Chondrocyte (in vitro differentiated cells): ENCODE measurements around the gene EFHD2. TPM values are rescaled to one million over a fixed set of nuclear protein-coding genes. Genes with fewer than 3 reads are reported as not detected.
"Not testable (repeated sequence)": the region's sequence is repeated elsewhere in the genome, so short reads cannot be mapped to it uniquely, and the experiment has no call there.

Source experiments
- DNase-seq: peaks from one replicate; pipeline ENCODE4 v3.0.0; 2021; ENCODE audit warnings: mixed read lengths, low spot score
- H3K27ac Mint-ChIP-seq: one replicate; pipeline ENCODE4 v1.8.0; 2021; ENCODE audit warnings: mild to moderate bottlenecking, moderate library complexity, mixed read lengths; ENCODE audit not compliant: unreplicated experiment
- H3K27me3 Mint-ChIP-seq: 2 replicates; pipeline ENCODE4 v1.8.0; 2021; ENCODE audit warnings: low read depth, mixed read lengths
- H3K36me3 Mint-ChIP-seq: 2 replicates; pipeline ENCODE4 v1.8.0; 2021; ENCODE audit warnings: low read depth, mixed read lengths
- H3K4me1 Mint-ChIP-seq: 2 replicates; pipeline ENCODE4 v1.8.0; 2021; ENCODE audit warnings: low read depth, mild to moderate bottlenecking, mixed read lengths
- H3K4me3 Mint-ChIP-seq: one replicate; pipeline ENCODE4 v1.8.0; 2021; ENCODE audit warnings: mild to moderate bottlenecking, moderate library complexity, mixed read lengths; ENCODE audit not compliant: unreplicated experiment
- H3K9me3 Mint-ChIP-seq: 2 replicates; pipeline ENCODE4 v1.8.0; 2021; ENCODE audit warnings: low read depth, mixed read lengths
- CTCF ChIP-seq: fragments of 200-600 bp; sonication (generic); IDR thresholded peaks from 2 replicates; pipeline ENCODE4 v1.5.0; 2021; ENCODE audit warnings: antibody characterized with exemption, mild to moderate bottlenecking, moderate library complexity
- total RNA-seq: library from RNA; stranded (reverse); gene quantifications from 3 replicates; pipeline ENCODE4 v1.2.1, GENCODE V29; 2021

EFHD2 gene
- total RNA-seq, 1 donor from 2014 or later = 7.9 TPM

- peaks cover 9% of the 10 kb centered on the region for H3K27me3 Mint-ChIP-seq
- H3K27ac Mint-ChIP-seq = no peak overlapping the region
- TF ChIP-seq CTCF = no peak
- H3K4me3 Mint-ChIP-seq = no peak overlapping the region
- no peaks in the 10 kb centered on the region for H3K4me1 Mint-ChIP-seq
- no peaks in the 10 kb centered on the region for H3K9me3 Mint-ChIP-seq
- DNase-seq = no peak
- H3K36me3 Mint-ChIP-seq = no peaks in the 10 kb centered on the region
These were observed 40.8 kb upstream of the EFHD2 start for GRCh38 chr1:15368888-15369287.

DNA sequence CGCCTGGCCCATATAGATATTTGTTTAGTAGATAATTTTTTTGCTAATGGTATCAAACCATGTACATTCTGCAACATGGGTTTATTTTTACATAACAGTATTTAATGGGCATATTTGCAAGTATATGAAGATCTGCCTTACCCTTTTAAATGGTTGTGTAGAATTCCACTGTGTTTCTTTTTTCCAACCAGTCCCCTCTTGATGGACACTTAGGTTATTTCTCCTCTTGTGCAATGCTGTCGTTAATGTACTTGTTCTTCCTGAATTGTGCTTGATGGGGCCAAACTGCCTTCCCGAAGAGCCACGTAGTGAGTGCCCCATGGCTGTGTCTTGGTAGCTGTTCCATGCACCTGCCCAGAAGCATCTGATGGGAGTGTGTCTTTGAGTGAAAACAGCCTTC is 39.4 kb upstream of the EFHD2 start:
- DNase-seq = no peak

GRCh38 chr1:15370781-15371520 is 38.7 kb upstream of the EFHD2 start:
- no peak for DNase-seq
- no peak overlapping the region for H3K4me3 Mint-ChIP-seq
- no peak for TF ChIP-seq CTCF
- H3K36me3 Mint-ChIP-seq = no peaks in the 10 kb centered on the region
- no peaks in the 10 kb centered on the region for H3K9me3 Mint-ChIP-seq
- H3K27me3 Mint-ChIP-seq = peaks cover 2% of the 10 kb centered on the region
- no peak overlapping the region for H3K27ac Mint-ChIP-seq
- no peaks in the 10 kb centered on the region for H3K4me1 Mint-ChIP-seq

More for the DNA sequence above, 39.4 kb upstream of the EFHD2 start:
- peaks cover 2% of the 10 kb centered on the region for H3K27me3 Mint-ChIP-seq
- no peaks in the 10 kb centered on the region for H3K9me3 Mint-ChIP-seq
- H3K36me3 Mint-ChIP-seq = no peaks in the 10 kb centered on the region
- no peak for TF ChIP-seq CTCF
- no peak overlapping the region for H3K4me3 Mint-ChIP-seq
- H3K27ac Mint-ChIP-seq = no peak overlapping the region
- H3K4me1 Mint-ChIP-seq = no peaks in the 10 kb centered on the region

- H3K4me1 Mint-ChIP-seq = no peaks in the 10 kb centered on the region
- H3K9me3 Mint-ChIP-seq = no peaks in the 10 kb centered on the region
- no peaks in the 10 kb centered on the region for H3K27me3 Mint-ChIP-seq
- no peak for TF ChIP-seq CTCF
- no peak for DNase-seq
- H3K27ac Mint-ChIP-seq = no peak overlapping the region
- no peaks in the 10 kb centered on the region for H3K36me3 Mint-ChIP-seq
- no peak overlapping the region for H3K4me3 Mint-ChIP-seq
These were observed 37.8 kb upstream of the EFHD2 start for GRCh38 chr1:15371610-15372545.

DNA sequence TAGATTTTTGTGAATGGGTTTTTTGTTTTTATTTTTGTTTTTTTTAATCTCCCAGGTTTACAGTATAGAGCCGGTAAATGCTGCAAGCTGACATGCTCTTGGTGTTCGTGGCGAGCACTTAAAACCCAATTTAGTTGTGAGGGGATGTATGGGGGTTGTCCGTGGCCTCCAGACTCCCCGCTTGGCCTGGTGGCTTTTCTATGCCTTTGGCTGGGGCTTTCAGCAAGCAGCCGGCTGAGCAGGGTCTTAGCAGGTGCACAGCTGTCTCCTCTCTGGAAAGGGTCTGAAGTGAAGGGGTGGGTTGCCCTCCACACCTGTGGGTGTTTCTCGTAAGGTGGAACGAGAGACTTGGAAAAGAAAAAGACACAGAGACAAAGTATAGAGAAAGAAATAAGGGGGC is 31.0 kb upstream of the EFHD2 start:
- no peak for TF ChIP-seq CTCF
- Mint-ChIP-seq H3K27me3 (peaks cover 30% of the 10 kb centered on the region), H3K4me3 (no peak overlapping the region), H3K36me3 (no peaks in the 10 kb centered on the region), H3K4me1 (no peaks in the 10 kb centered on the region), H3K9me3 (no peaks in the 10 kb centered on the region), H3K27ac (no peak overlapping the region)
- no peak for DNase-seq

GRCh38 chr1:15379151-15379550 is 30.5 kb upstream of the EFHD2 start:
- not testable (repeated sequence) for H3K9me3 Mint-ChIP-seq, DNase-seq, H3K36me3 Mint-ChIP-seq, H3K4me1 Mint-ChIP-seq, H3K27ac Mint-ChIP-seq, H3K4me3 Mint-ChIP-seq
- H3K27me3 Mint-ChIP-seq = peaks cover 34% of the 10 kb centered on the region
